GM21367 (cell line): ENCODE data around the gene FAM168A.
"Not testable (repeated sequence)": the region's sequence is repeated elsewhere in the genome, so short reads cannot be mapped to it uniquely, and the experiment has no call there.

Experiments used
- ATAC-seq: cut with Tn5 transposase; IDR thresholded peaks from one replicate; pipeline ENCODE4 v1.9.1; 2021; ENCODE audit not compliant: unreplicated experiment

FAM168A gene

DNA sequence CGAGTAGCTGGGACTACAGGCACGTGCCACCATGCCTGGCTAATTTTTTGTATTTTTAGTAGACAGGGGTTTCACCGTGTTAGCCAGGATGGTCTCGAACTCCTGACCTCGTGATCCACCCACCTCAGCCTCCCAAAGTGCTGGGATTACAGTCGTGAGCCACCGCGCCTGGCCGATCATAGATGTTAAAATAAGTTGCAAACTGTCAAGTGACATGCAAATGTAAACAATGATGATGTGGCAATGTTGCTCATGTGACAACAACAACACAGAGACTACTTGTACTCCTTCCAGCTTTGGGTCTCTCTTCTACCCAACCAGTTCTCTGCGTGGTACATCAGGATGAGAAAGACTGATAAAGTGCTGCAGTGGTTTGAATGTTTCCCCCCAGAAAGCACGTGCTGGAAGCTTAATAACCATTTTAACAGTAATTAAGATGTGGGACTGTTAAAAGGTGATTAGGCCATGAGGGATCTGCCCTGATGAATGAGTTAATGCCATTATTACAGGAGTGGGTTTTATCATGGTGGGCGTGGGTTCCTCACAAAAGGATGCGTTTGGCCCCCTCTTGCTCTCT lies 127.8 kb downstream of the FAM168A start:
- not testable (repeated sequence) for ATAC-seq

DNA sequence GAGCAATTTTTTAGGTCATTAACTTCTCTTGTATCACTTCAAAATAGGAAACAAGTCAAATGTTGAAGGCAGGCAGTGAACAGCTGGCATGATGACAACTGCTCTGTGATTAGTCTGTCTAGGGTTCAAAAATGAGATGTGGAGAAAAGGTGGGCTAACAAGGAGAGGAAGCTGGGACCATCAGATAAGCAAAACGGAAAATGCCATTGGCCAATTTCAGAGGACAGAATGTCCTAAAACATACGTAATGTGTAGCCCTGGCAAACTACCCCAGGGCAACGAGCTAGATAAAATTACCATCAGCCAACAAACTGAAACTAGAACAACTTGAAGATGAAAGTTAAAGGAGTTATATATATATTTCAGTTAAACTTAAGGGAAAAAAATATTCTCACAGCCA lies 128.5 kb downstream of the FAM168A start:
- no peak for ATAC-seq

DNA sequence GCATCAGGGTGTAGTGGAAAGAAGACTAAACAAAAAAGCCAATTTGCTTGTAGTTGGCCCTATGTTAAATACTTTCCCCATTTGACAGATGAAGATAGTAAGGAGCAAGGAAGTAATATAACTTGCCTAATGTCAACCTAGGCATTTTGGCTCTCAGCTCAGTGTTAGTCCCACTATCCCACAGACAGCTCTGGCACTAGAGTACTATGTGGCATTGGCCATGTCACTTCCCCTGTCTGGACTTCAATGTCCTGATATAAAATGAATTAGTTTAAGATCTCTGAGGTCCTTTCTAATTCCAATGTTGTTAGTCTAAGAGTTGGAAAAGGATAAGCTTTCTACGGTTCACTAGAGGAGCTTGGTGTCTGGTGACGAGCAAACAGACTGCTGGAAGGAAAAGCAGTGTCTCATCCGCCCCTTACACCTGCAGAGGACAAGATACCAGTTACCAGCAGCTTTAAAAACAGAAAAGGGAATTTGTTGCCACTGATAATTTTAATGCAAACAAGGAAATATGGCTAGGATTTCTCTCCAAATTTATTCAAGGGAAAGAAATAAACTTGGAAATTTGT lies 129.2 kb downstream of the FAM168A start:
- no peak for ATAC-seq

DNA sequence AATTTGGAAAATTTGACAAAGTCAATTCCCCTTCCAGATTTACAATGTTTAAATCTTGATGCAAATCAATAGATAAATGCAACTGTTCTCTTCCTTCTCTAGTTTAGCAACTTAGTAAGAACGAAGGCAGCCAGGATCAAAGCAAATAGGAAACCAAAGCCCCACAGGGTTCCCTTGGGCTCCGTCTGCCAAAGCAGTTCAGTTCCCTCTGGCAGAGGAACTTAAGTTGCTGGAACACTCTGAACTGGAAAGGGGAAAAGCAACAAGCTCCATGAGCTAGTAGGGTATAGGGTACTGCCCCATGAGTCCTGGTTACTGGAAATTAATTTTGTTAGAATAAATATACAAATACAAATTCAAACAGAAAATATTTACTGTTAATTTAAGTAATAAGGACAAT lies 130.4 kb downstream of the FAM168A start:
- no peak for ATAC-seq

DNA sequence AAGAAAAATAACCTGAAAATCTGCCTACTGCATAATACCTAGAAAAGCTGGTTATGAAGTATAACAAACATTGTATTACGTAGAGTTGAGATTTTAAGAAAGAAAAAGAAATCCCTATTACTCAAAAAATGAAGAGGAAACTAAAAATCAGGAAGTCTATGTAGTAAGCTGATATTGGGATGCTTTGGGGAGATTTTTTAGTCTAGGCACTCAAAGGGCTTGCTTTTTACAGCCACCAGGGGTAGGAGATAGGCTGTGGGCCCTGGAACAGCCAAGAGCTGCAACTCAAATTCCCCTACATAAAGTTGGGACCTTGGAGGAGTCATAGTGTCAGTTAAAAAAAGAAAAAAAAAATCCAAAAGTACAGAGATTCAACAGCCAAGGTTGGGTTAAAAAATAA lies 131.3 kb downstream of the FAM168A start:
- ATAC-seq, result no peak

DNA sequence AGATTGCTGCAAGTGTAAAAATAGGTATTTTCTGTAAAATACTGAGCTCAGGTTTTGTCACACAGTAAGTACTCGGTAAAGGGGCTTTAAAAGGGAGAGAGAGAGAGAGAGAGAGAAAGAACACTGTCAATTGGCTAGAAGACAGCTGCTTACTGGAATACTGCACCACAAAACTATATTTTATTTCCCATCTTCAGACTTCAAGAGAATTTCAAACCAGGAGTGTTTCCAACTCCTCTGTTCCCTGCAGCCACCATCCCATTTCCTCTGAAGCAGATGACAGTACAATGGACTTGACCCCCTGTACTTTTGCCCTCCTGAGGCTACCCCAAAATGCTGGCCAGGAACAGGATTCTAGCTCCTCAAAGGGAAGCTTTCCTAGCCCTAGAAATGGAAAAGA lies 132.0 kb downstream of the FAM168A start:
- no peak for ATAC-seq

DNA sequence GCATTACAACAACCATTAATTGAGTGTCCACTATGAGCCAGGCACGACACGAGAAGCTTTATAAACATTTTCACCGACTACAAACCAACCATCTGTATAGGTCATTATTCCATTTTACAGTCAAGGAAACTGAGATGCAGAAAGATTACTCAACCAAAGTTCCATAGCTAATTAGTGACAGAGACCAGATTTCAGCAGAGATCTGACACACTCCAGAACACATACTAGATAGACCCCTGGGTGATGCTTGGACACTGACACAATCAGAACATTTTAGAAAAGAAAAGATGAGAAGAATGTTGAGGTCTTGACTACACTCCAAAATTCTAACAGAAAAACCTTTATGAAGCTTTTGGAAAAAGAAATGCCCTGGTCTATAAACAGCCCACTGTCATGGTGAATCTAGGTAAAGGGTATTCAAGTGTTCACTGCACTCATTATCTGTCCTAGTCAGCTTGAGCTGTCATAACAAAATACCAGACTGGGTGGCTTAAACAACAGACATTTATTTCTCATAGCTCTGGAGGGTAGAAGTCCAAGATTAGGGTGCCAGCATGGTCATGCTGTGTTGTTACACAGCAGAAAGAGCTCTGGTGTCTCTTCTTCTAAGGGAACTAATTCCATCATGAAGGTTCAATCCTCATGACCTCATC lies 132.8 kb downstream of the FAM168A start:
- no peak for ATAC-seq

DNA sequence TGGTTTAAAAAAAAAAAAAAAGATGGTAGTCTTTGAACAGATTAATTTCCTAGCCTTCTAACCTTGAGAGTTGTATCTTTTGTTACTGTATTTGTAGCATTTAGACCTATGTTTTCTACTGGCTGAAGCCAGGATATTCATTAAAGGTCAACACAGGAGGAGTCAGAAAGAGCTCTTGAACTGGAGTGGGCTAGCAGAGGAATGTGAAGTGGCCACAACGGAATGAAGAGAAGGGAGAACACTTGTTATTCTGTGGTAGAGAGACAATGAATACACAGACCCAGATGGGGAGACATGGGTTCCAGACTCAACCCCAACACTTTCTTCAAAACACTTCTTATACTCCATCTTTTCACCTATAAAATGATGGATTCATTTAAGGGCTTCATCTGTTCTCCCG lies 133.6 kb downstream of the FAM168A start:
- ATAC-seq, result no peak

DNA sequence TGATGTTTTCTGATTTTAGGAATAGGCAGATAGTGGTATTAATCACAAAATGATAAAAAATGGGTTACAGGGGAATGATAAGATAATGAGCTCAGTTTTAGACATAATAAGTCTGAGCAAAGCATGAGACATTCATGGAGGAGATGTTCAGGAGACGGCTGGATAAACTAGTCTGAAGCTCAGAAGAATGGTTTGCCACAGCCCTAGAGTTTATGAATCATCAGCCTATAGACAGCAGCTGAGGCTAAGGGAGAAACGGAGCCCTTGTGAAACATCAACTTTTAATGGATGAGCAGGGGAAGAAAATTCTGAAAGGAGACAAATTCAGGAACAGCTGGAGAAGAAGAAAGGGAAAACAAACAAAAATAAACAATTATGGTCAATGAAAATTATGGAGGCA lies 134.6 kb downstream of the FAM168A start:
- ATAC-seq, result no peak

DNA sequence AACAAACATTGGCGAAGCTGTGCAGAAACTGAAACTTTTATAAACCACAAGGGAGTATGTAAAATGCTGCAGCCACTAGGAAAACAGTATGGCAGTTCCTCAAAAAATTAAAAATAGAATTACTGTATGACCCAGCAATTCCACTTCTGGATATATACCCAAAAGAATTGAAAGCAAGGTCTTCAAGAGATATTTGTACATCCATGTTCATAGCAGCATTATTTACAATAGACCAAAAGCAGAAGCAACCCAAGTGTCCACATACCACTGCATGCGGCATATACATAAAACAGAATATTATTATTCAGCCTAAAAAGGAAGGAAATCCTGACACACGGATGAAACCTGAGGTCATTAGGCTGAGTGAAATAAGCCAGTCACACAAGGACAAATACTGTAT lies 135.9 kb downstream of the FAM168A start:
- no peak for ATAC-seq

DNA sequence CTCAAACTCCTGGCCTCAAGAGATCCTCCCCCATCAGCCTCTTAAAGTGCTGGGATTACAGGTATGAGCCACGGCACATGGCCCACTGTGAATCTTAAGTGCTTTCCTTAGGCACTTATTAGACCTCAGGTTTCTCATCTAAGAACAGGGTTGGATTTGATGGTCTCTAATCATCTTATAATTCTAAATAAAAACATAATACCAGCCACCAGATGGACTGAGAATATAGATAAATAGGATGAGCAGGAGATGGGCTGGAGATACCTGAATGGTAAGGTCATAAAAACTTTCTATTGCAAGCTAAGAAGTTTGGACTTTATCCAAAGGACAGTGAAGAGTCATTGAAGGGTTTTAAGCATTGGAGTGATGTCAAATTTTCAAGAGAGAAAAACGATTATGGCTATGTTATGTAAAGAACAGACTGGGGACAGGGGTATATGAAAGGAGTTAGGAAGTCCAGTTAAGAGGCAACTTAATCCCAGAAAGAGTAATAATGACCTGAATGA lies 136.5 kb downstream of the FAM168A start:
- ATAC-seq, result no peak

DNA sequence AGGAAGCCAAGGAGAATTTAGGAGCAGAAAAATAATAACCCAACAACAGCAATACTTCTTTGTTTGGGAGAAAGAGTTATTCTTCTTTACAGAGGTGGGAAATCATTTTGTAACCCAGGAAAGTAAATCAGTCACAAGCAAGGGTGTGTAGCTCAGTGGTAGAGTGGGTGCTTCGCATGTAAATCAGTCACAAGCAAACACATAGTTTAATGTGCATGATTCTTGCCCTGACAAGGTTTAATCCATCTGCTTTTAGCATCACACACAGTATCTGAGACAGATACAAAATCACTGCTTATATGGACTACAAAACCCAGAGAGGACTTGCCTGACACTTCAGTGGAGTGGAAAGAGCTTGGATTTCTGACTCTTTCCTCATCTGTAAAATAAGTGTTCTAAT lies 139.7 kb downstream of the FAM168A start:
- no peak for ATAC-seq

DNA sequence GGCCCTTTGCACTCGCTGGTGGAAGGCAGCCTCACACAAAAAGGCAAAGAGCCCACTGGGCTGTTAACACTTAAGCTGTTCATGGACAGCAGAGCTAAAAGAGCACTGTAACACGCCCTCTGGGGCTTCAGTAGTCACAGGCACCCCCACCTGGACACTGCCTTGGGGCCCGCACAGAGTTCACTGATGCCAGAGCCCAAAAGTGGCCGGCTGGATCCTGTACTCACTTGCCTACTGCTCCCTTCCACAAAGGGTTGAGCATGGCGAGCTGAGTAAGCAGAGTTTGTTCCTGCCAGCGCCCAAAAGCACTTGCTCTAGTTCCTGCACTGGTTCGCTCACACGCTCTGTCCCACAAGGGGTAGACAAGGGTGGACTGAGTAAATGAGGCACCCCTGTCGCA lies 142.9 kb downstream of the FAM168A start:
- no peak for ATAC-seq

DNA sequence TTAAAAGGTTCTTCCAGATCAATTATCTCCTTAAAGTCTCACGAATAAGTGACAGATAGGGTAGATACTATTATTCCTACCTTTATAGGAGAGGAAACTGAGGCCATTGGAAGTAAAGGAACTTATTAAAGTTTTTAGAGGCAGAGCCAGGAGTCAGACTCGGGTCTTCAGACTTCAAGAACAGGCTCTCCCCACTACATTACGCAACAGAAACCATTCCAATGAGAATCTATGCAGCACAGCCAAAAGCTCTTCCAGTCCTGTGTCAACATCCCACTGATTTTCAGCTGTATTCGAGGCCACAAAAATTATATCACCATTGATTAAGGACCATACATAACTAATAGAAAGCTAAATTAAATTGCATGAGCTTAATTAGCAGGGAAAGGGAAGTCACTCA lies 144.3 kb downstream of the FAM168A start:
- no peak for ATAC-seq

DNA sequence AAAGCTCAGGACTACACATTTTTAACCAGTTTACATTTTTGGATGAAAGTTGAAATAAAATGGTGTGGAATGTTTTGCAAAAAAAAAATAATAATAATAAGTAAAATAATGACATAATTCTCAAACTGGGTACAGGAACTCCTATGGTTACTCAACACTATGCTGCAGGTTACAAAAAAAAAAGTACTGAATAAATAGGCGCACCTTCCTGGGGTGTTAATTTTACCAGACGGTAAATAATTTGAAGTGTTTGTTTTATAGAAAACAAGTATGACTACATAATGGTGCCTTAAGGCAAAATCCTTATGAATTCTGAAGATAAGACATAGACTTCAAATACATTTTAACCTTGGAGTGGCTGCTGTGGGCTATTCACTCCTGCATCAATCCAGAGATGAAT lies 145.2 kb downstream of the FAM168A start:
- ATAC-seq, result no peak

DNA sequence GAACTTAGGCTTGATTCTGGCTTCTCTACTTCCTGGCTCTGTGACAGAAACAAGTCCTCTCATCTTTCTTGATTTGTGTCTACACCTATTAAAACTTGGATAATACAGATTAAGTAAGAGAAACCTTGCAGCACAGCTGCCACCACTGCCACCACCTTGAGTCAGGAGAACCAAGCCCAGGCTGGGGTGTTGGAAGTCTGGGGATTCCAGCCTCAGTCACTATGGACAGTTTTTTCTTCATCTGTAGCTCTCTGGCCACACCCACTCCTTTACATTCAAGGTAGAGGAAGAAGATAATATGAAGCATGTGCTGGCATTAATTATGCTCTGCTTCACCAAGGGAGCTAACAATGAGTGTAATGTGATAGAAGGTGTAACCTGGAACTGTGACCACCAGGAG lies 146.0 kb downstream of the FAM168A start:
- no peak for ATAC-seq

DNA sequence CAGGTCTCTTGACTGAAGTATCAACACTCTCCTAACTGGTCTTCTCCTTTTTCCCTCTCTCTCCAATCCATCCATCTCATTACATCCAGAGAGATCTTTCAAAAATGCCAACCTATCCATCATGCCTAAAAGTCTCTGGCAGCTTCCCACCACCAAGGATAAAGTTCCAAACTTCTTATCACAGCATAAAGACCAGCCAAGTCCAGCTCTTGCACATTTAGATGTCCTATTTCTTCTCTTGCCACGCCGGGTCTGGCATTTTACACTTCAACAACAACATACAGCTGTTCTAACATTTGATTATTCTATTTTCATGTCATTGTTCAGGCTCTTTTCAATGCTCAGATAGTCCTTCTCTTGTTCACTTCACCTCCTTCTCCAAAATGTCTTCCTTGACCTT lies 151.1 kb downstream of the FAM168A start:
- no peak for ATAC-seq

DNA sequence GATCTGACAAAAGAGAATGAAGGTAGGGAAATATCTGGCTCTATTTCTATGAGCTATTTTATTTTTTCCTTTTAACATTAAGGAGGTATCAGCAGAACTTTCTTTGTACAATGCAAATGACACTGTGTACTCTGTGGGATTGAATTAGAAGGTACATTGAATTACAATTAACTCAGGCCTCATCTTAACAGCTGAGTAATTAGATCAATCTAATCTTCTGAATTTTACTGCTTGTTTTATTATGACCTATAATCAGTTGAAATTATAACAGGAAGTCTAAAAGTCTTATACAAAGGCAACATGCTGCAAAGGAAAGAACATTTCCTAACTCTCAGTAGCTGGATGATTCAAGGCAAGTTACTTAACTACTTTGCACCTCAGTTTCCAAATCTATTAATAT lies 151.9 kb downstream of the FAM168A start:
- no peak for ATAC-seq

DNA sequence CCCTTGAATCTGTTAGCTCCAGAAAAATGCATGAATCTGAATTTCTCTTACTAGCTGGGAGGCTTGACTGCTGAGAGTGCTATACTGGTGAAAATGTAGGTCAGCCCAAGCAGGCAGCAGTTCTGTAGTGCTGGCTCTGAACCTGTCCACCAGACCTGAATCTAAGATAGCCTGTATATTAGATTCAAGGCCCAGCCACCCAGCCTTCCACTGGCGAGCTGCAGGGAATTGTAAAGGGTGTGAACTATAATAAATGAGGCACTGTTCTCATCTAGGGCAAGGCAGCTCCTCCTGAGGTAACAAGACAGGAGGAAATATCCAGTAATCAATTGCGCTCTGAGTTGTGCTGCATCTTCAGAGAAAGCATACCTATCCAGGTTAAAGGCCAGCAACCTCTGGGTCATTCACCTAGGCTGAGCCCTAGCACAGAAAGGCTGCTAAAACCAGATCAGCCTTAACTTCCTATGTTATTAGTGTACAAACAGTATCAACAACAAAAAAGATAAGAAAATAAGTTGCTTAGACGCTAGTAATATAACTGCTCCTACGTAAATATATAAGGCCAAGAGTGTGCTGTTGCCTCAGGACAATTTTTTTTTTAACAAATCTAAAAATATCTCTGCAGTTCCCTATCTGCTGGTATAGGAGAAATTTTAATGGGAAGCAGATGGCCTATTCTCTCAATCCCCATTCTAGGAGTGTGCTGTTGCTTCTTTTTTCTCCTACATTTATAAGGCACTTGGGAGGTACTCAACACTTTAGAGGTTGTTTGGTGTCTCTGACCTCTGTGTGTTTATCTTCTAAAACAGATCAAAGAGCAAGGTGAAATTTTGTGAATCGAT lies 158.7 kb downstream of the FAM168A start:
- no peak for ATAC-seq

DNA sequence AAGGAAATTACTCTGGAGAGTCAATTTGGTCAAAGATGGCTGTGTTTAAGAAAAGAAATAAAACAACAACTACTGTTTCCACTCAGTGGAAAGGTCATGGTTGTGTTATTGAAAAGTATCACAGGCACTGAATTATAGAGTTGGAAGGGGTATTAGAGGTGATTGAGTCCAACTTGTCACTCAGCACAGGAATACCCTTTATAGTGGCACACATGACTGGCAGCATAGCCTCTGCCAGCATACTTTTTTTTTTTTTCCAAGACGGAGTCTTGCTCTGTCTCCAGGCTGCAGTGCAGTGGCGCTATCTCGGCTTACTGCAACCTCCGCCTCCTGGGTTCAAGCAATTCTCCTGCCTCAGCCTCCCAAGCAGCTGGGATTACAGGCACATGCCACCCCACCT lies 161.1 kb downstream of the FAM168A start:
- not testable (repeated sequence) for ATAC-seq

DNA sequence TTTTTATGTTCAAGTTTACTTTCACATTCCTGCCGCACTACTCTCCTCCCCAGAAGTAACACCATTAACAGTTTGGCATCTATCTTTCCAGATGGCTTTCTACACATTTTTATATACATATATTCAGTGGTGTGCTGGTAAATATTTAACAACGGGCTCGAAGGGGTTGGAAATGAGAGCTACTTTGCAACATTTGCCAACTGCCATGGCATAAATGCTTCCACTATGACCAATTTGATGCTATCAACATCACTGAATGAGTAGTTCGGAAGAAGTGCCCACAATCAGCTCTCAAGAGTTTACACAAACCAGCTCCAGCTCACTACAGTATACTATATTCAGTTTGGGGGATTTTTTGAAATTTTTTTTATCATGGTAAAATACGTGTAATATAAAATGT lies 166.5 kb downstream of the FAM168A start:
- ATAC-seq, result no peak

DNA sequence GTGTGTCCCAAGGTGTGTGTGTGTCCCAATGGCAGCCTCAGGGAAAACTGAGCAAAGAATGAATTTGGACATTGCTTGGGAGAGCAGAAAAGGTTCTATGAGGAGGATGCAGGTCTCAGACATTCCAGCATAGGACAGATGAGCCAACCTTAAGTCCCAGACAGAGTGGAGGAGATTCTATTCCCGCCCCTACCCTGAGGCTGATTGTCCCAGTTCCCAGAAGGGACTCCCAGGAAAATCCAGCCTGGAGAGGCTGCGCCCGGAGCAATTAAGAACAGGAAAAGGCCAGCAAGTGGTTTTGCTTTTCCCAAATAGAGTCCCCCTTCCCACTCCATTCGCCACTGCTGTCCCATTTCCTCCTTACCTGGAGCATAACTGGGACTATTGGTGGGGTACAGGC lies 167.6 kb downstream of the FAM168A start:
- no peak for ATAC-seq
